HuH-7.5 (cell line): Measurements from ENCODE around the gene BST1.
"Not testable (repeated sequence)": the region's sequence is repeated elsewhere in the genome, so short reads cannot be mapped to it uniquely, and the experiment has no call there.

Source experiments
- DNase-seq: peaks from one replicate; pipeline ENCODE4 v3.0.0; 2011; ENCODE audit warnings: low spot score

Gene BST1

GRCh38 chr4:15712214-15712613 lies 9.3 kb downstream of the BST1 start:
- no peak for DNase-seq

GRCh38 chr4:15714141-15714540 lies 11.3 kb downstream of the BST1 start:
- no peak for DNase-seq

- no peak for DNase-seq
Observed at GRCh38 chr4:15714646-15715435, 12.0 kb downstream of the BST1 start.

GRCh38 chr4:15716115-15716514 lies 13.2 kb downstream of the BST1 start:
- no peak for DNase-seq

- DNase-seq, result no peak
Observed at GRCh38 chr4:15717086-15717485, 14.2 kb downstream of the BST1 start.

GRCh38 chr4:15717657-15718416 lies 15.0 kb downstream of the BST1 start:
- DNase-seq, result no peak

- DNase-seq, result no peak
Observed at GRCh38 chr4:15718465-15718864, 15.6 kb downstream of the BST1 start.

GRCh38 chr4:15718959-15719358 lies 16.1 kb downstream of the BST1 start:
- peak; percentile 54 for DNase-seq

- DNase-seq, result no peak
Observed at GRCh38 chr4:15719506-15719905, 16.6 kb downstream of the BST1 start.

- no peak for DNase-seq
Observed at GRCh38 chr4:15720851-15721250, 18.0 kb downstream of the BST1 start.

- DNase-seq, result no peak
Observed at GRCh38 chr4:15725608-15726007, 22.7 kb downstream of the BST1 start.

- peak; percentile 39 for DNase-seq
Observed at GRCh38 chr4:15729910-15730533, 27.2 kb downstream of the BST1 start.

GRCh38 chr4:15733061-15733460 lies 30.2 kb downstream of the BST1 start:
- not testable (repeated sequence) for DNase-seq

- no peak for DNase-seq
Observed at GRCh38 chr4:15735536-15735935, 32.7 kb downstream of the BST1 start.

GRCh38 chr4:15736514-15737050 lies 33.7 kb downstream of the BST1 start:
- DNase-seq, result no peak

- DNase-seq, result no peak
Observed at GRCh38 chr4:15737255-15737654, 34.4 kb downstream of the BST1 start.

GRCh38 chr4:15738877-15739276 lies 36.0 kb downstream of the BST1 start:
- DNase-seq, result no peak

GRCh38 chr4:15740764-15741404 lies 38.0 kb downstream of the BST1 start:
- DNase-seq, result peak; percentile 53

GRCh38 chr4:15742083-15742582 lies 39.3 kb downstream of the BST1 start:
- no peak for DNase-seq

GRCh38 chr4:15742637-15743036 lies 39.8 kb downstream of the BST1 start:
- no peak for DNase-seq

- no peak for DNase-seq
Observed at GRCh38 chr4:15744016-15744545, 41.2 kb downstream of the BST1 start.

- DNase-seq, result no peak
Observed at GRCh38 chr4:15746110-15746509, 43.2 kb downstream of the BST1 start.
